Measurements from ENCODE around the gene UPK3B. TPM values are rescaled to one million over a fixed set of nuclear protein-coding genes. Genes with fewer than 3 reads are reported as not detected.
A peak's percentile ranks its signal among the peaks of the same experiment; 100 is the strongest.

The UPK3B gene
- total and polyA plus RNA-seq, 2 of the 13 experiments (the other 11 are each of a cell fraction or from before 2014, with no cell fraction given) = not detected

- TF ChIP-seq KMT2A (CRISPR knock-in tag; IDR thresholded peaks at IDR 0.05) (no peak), MED1 (CRISPR knock-in tag; IDR thresholded peaks at IDR 0.05) (0 out of 2 replicates have a peak, but pooled peaks have one; percentile 37), MAFG (CRISPR knock-in tag; IDR thresholded peaks at IDR 0.05) (no peak), ZNF367 (CRISPR knock-in tag; IDR thresholded peaks at IDR 0.05; ENCODE audit: borderline replicate concordance) (no peak), FOXO1 (CRISPR knock-in tag; IDR thresholded peaks at IDR 0.05) (peak; percentile 41), ISX (CRISPR knock-in tag; conservative IDR thresholded peaks at IDR 0.05) (no peak), ZBTB8A (CRISPR knock-in tag; IDR thresholded peaks at IDR 0.05; ENCODE audit: borderline replicate concordance, low read depth) (no peak), ZNF142 (CRISPR knock-in tag; IDR thresholded peaks at IDR 0.05) (0 out of 2 replicates have a peak, but pooled peaks have one; percentile 57), SIN3A (IDR thresholded peaks at IDR 0.05; ENCODE audit: borderline replicate concordance, low read depth, low read length) (no peak), NCOA5 (CRISPR knock-in tag; IDR thresholded peaks at IDR 0.05) (no peak), ELF4 (CRISPR knock-in tag; IDR thresholded peaks at IDR 0.05; ENCODE audit: borderline replicate concordance) (no peak), KAT8 (CRISPR knock-in tag; IDR thresholded peaks at IDR 0.05) (peak; percentile 24; the same call in 1 of the 2 replicates), FOXK1 (CRISPR knock-in tag; IDR thresholded peaks at IDR 0.05; ENCODE audit: borderline replicate concordance, low read depth) (no peak), ZNF343 (CRISPR knock-in tag; IDR thresholded peaks at IDR 0.05) (0 out of 2 replicates have a peak, but pooled peaks have one; percentile 62), ZNF567 (CRISPR knock-in tag; IDR thresholded peaks at IDR 0.05; ENCODE audit: borderline replicate concordance) (0 out of 2 replicates have a peak, but pooled peaks have one; percentile 84), ETV5 (CRISPR knock-in tag; IDR thresholded peaks at IDR 0.05; ENCODE audit: borderline replicate concordance) (no peak), BRF2 (CRISPR knock-in tag; IDR thresholded peaks at IDR 0.05) (no peak), KDM1A (CRISPR knock-in tag; IDR thresholded peaks at IDR 0.05) (no peak), ZNF800 (CRISPR knock-in tag; IDR thresholded peaks at IDR 0.05) (no peak), ZNF724P (CRISPR knock-in tag; IDR thresholded peaks at IDR 0.05; ENCODE audit: borderline replicate concordance) (no peak), ZNF691 (CRISPR knock-in tag; IDR thresholded peaks at IDR 0.05; ENCODE audit: borderline replicate concordance, low read depth) (peak; percentile 20; the same call in 1 of the 2 replicates), NFRKB (IDR thresholded peaks at IDR 0.05) (no peak), TOE1 (CRISPR knock-in tag; IDR thresholded peaks at IDR 0.05) (no peak)
These were observed 5.7 kb downstream of the UPK3B start (continued) for GRCh38 chr7:76515999-76516443.

All from HepG2 (cell line).